Panc1 (cell line): Measurements from ENCODE around the gene SPEF1. TPM values are rescaled to one million over a fixed set of nuclear protein-coding genes. Genes with fewer than 3 reads are reported as not detected.

Source experiments
- ATAC-seq: fragments of 200-7000 bp; cut with Tn5 transposase; 2 replicates; pipeline ENCODE4 v1.9.1; 2020; ENCODE audit warnings: mild to moderate bottlenecking, moderate library complexity
- BruUV-seq: library from RNA; stranded (reverse); fragments of 400-500 nt; replicated peaks from 2 replicates; lab custom pipeline; 2021; lab: Mats Ljungman, UMichigan
- CTCF ChIA-PET: fragments of 300-600 bp; sonication (Branson Sonifier 250); formaldehyde crosslinking; loops from one replicate; lab custom pipeline; 2022; ENCODE audit warnings: antibody characterized with exemption; lab: Charles Lee
- POLR2A ChIA-PET: fragments of 300-600 bp; sonication (Branson Sonifier 250); formaldehyde crosslinking; loops from one replicate; lab custom pipeline; 2022; ENCODE audit warnings: antibody characterized with exemption; lab: Charles Lee
- DNase-seq: peaks from one replicate; pipeline ENCODE4 v3.0.0-alpha.2; 2010; ENCODE audit warnings: low read depth, low spot score
- H3K27ac ChIP-seq: 2 replicates; pipeline ENCODE4 v1.5.1; 2011; ENCODE audit warnings: mild to moderate bottlenecking, low read length, inconsistent platforms
- H3K27me3 ChIP-seq: fragments of 200-500 bp; sonication (Bioruptor generic); 2 replicates; pipeline ENCODE4 v1.6.0; 2014; ENCODE audit warnings: low read length, inconsistent platforms; ENCODE audit not compliant: control insufficient read depth, insufficient read depth
- H3K36me3 ChIP-seq: fragments of 200-500 bp; sonication (Bioruptor generic); 2 replicates; pipeline ENCODE4 v1.5.1; 2014; ENCODE audit warnings: inconsistent platforms, mild to moderate bottlenecking, low read length, moderate library complexity; ENCODE audit not compliant: control insufficient read depth, insufficient read depth
- H3K4me1 ChIP-seq: 2 replicates; pipeline ENCODE4 v1.5.1; 2011; ENCODE audit warnings: inconsistent platforms, mild to moderate bottlenecking, low read length, moderate library complexity; ENCODE audit not compliant: control insufficient read depth, insufficient read depth
- H3K4me3 ChIP-seq, 2 experiments: 2 replicates each; pipeline ENCODE4 v1.5.1; 2011 to 2012; ENCODE audit warnings: low read depth in 2 of 2, low read length in 2 of 2, mild to moderate bottlenecking in 2 of 2, inconsistent platforms in 1 of 2, moderate library complexity in 1 of 2
- H3K9me3 ChIP-seq: fragments of 200-500 bp; sonication (Bioruptor generic); 2 replicates; pipeline ENCODE4 v1.5.1; 2014; ENCODE audit warnings: low read depth, mild to moderate bottlenecking, inconsistent platforms, low read length, moderate library complexity; ENCODE audit not compliant: control insufficient read depth, insufficient read depth
- CTCF ChIP-seq: fragments of 450-650 bp; IDR thresholded peaks from 2 replicates; pipeline ENCODE4 v1.5.1; 2017; ENCODE audit warnings: mild to moderate bottlenecking
- POLR2AphosphoS5 ChIP-seq: IDR thresholded peaks from 2 replicates; pipeline ENCODE4 v1.6.1; 2012; ENCODE audit warnings: mild to moderate bottlenecking, low read depth, low read length, moderate library complexity
- REST ChIP-seq, 2 experiments: IDR thresholded peaks; 2 replicates each; pipeline ENCODE4 v1.6.1; 2011 to 2012; ENCODE audit warnings: low read depth in 2 of 2, control low read depth in 1 of 2, low read length in 1 of 2, mild to moderate bottlenecking in 1 of 2, moderate library complexity in 1 of 2; ENCODE audit not compliant: insufficient read depth in 1 of 2
- SIN3A ChIP-seq: IDR thresholded peaks from 2 replicates; pipeline ENCODE4 v1.6.1; 2012; ENCODE audit warnings: low read depth, mild to moderate bottlenecking, low read length, moderate library complexity, borderline replicate concordance; ENCODE audit not compliant: insufficient read depth
- TCF7L2 ChIP-seq: IDR thresholded peaks from 2 replicates; pipeline ENCODE4 v1.6.1; 2011; ENCODE audit warnings: mild to moderate bottlenecking, low read depth, low read length, inconsistent platforms
- in situ Hi-C: cut with HindIII; loops from 2 replicates; pipeline ENCODE4 v1.10.0; 2016; ENCODE audit warnings: low sequenced_read_pairs, low pct_unique_long_range_greater_than_20kb
- intact Hi-C: fragments of 100-400 bp; cut with micrococcal nuclease; formaldehyde crosslinking; loops from one replicate; pipeline ENCODE4 v1.10.0; 2022; ENCODE audit not compliant: unreplicated experiment
- total RNA-seq: library from RNA; stranded (reverse); gene quantifications from one replicate; pipeline ENCODE4 v1.2.1, GENCODE V29; 2021; ENCODE audit not compliant: unreplicated experiment

SPEF1 gene
- total RNA-seq, 1 experiment from 2014 or later, result 0.41 TPM

- TF ChIP-seq REST (IDR thresholded peaks at IDR 0.05; ENCODE audit: insufficient read depth in 1 of 2, low read depth in 2 of 2, low read length in 1 of 2), result no peak
- Histone ChIP-seq H3K4me1 (peaks cover 19% of the 10 kb centered on the region), H3K27me3 (no peaks in the 10 kb centered on the region), H3K4me3 (peak overlapping the region; percentile 60 to 74), H3K9me3 (no peaks in the 10 kb centered on the region), H3K36me3 (0 out of 2 replicates have a peak, but pooled peaks cover 4% of the 10 kb centered on the region), H3K27ac (peak overlapping the region; percentile 89)
- CTCF ChIA-PET, result interaction anchor here (0.6 to 1.9 kb wide), 6 partner anchors 14 to 195 kb away, joined by 3 to 7 read pairs (median 4); partner anchors contain the start of gene SPEF1
- in situ Hi-C loops, result no loop called here
- BruUV-seq, result TSS peak; percentile 88
- no peak for DNase-seq
- intact Hi-C loops, result loop anchor here (2.0 kb wide), 1 partner anchor 32 kb away; no protein-coding TSS in a partner anchor
- ATAC-seq, result no peak
- POLR2A ChIA-PET, result interaction anchor here (0.6 to 0.9 kb wide), 3 partner anchors 20 to 661 kb away, joined by 3 to 8 read pairs (median 3); partner anchors contain the start of genes FASTKD5, SPEF1 and UBOX5
These were observed 39.9 kb upstream of the SPEF1 start for GRCh38 chr20:3820901-3821727.

- BruUV-seq, result no TSS peak
- POLR2A ChIA-PET, result interaction anchor here (0.5 to 0.9 kb wide), 3 partner anchors 19 to 39 kb away, joined by 3 to 4 read pairs (median 3); partner anchors contain the start of gene SPEF1
- TF ChIP-seq POLR2AphosphoS5 (peak; percentile 89), TCF7L2 (no peak), SIN3A (no peak; the same call in 1 of the 2 replicates), CTCF (peak; percentile 99), REST (IDR thresholded peaks at IDR 0.05; ENCODE audit: insufficient read depth in 1 of 2, low read depth in 2 of 2, low read length in 1 of 2) (no peak; a peak in 1 of 4 replicates)
- no peaks in the 10 kb centered on the region for H3K27me3 ChIP-seq
- DNase-seq (peak; percentile 88), ATAC-seq (peak; percentile 91)
- H3K4me1 ChIP-seq, result peaks cover 23% of the 10 kb centered on the region
- intact Hi-C loops (loop anchor here (2.0 kb wide), 1 partner anchor 31 kb away; no protein-coding TSS in a partner anchor), in situ Hi-C loops (no loop called here)
- H3K36me3 ChIP-seq, result 0 out of 2 replicates have a peak, but pooled peaks cover 4% of the 10 kb centered on the region
- peak within 1 kb of the TSS; percentile 89 for H3K27ac ChIP-seq
- peak within 1 kb of the TSS; percentile 60 to 74 for H3K4me3 ChIP-seq
- CTCF ChIA-PET, result interaction anchor here (0.6 to 1.9 kb wide), 6 partner anchors 15 to 39 kb away, joined by 3 to 7 read pairs (median 5); partner anchors contain the start of gene SPEF1
- no peaks in the 10 kb centered on the region for H3K9me3 ChIP-seq
These were observed 39.0 kb upstream of the SPEF1 start, which contains the start of gene AP5S1 for GRCh38 chr20:3820048-3820900. Gene AP5S1 (plus strand): TSS chr20:3820547. CDS start chr20:3822118, 1,571 bp downstream.
